RWPE2 (cell line): ENCODE results near the gene ALPI.
"Not testable (repeated sequence)": the region's sequence is repeated elsewhere in the genome, so short reads cannot be mapped to it uniquely, and the experiment has no call there.

ENCODE experiments used
- ATAC-seq: fragments of 200-7000 bp; cut with Tn5 transposase; 3 replicates; pipeline ENCODE4 v1.9.1; 2021; ENCODE audit warnings: low read depth
- DNase-seq: peaks from one replicate; pipeline ENCODE4 v3.0.0-alpha.2; 2020; ENCODE audit warnings: low spot score
- H3K27ac ChIP-seq: fragments of 450-650 bp; 2 replicates; pipeline ENCODE4 v1.5.1; 2017; ENCODE audit warnings: mild to moderate bottlenecking; ENCODE audit not compliant: poor library complexity, severe bottlenecking
- H3K27me3 ChIP-seq: fragments of 250-450 bp; sonication (Bioruptor Pico); 2 replicates; pipeline ENCODE4 v1.5.1; 2021; ENCODE audit warnings: mild to moderate bottlenecking, moderate library complexity; ENCODE audit not compliant: insufficient read depth, poor library complexity, severe bottlenecking
- H3K36me3 ChIP-seq: fragments of 250-450 bp; sonication (Bioruptor Pico); 2 replicates; pipeline ENCODE4 v1.5.1; 2020; ENCODE audit warnings: low read depth, mild to moderate bottlenecking, moderate library complexity
- H3K4me1 ChIP-seq: fragments of 250-450 bp; sonication (Bioruptor Pico); 2 replicates; pipeline ENCODE4 v1.5.1; 2021; ENCODE audit warnings: mild to moderate bottlenecking, moderate library complexity; ENCODE audit not compliant: insufficient read depth, poor library complexity, severe bottlenecking
- H3K4me3 ChIP-seq: fragments of 250-450 bp; sonication (Bioruptor Pico); 2 replicates; pipeline ENCODE4 v1.5.1; 2021; ENCODE audit warnings: mild to moderate bottlenecking, moderate library complexity; ENCODE audit not compliant: severe bottlenecking
- H3K9me3 ChIP-seq: fragments of 250-450 bp; sonication (Bioruptor Pico); 2 replicates; pipeline ENCODE4 v1.5.1; 2021; ENCODE audit warnings: mild to moderate bottlenecking, moderate library complexity; ENCODE audit not compliant: severe bottlenecking
- TF ChIP-seq, protein P1 (sequence below): fragments of 450-650 bp; IDR thresholded peaks from one replicate; pipeline ENCODE4 v1.5.1; 2017; ENCODE audit warnings: mild to moderate bottlenecking, moderate library complexity; ENCODE audit not compliant: poor library complexity, severe bottlenecking

ALPI gene

DNA sequence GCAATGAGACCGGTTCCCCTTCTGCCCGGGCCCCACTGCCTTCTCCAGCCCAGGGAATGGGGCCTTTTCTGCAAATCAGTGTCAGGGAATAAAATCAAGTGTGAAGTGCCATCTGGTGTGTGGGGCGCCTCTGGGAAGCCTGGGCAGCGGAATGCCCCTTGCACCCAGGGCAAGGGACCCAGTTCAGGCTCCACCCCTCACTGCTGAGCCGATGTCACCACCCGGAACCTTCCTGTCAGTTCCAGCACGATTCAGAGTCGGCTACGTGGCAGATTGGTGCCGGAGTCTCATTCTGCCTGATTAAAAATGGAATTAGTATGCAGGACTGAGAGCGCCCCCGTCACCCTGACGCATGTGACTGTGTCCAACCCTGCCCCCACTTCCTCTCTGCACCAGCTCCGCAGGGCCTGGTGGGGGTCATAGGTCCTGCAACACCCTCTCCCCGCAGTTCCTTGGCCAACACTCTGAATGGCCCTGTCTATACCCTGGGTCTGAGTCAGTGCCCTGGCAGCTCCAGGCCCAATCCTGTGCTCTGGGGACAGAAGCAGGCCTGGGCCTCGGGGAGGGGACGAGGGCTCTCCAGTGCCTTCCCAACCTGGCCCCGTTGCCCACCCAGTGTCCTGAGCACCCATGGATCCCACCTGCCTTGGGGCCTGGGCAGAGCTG, 8.2 kb upstream of the ALPI start:
- Histone ChIP-seq H3K4me1 (no peaks in the 10 kb centered on the region), H3K9me3 (no peaks in the 10 kb centered on the region), H3K36me3 (no peaks in the 10 kb centered on the region), H3K27me3 (no peaks in the 10 kb centered on the region), H3K27ac (no peak overlapping the region), H3K4me3 (no peak overlapping the region)
- TF ChIP-seq, protein P1, sequence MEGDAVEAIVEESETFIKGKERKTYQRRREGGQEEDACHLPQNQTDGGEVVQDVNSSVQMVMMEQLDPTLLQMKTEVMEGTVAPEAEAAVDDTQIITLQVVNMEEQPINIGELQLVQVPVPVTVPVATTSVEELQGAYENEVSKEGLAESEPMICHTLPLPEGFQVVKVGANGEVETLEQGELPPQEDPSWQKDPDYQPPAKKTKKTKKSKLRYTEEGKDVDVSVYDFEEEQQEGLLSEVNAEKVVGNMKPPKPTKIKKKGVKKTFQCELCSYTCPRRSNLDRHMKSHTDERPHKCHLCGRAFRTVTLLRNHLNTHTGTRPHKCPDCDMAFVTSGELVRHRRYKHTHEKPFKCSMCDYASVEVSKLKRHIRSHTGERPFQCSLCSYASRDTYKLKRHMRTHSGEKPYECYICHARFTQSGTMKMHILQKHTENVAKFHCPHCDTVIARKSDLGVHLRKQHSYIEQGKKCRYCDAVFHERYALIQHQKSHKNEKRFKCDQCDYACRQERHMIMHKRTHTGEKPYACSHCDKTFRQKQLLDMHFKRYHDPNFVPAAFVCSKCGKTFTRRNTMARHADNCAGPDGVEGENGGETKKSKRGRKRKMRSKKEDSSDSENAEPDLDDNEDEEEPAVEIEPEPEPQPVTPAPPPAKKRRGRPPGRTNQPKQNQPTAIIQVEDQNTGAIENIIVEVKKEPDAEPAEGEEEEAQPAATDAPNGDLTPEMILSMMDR: no peak
- no peak for DNase-seq
- no peak for ATAC-seq

DNA sequence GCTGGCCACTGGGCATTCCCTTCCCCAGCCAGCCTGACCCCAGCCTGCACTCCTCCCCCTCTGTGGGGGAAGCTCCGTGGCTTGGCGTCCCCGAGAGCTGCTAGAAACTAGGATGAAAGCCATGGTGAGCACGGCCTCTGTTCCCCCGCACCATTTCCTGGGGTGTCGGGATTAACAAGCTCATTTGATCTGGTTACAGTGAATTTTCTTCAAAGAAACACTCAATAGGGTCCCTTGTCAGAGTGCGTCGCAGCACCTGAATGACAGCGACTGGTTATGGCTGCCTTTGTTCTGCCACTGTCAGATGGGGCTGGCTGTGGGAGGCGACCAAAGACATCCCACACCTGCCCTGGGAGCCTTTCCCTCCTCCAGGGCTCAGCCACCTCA, 7.7 kb upstream of the ALPI start:
- H3K27ac ChIP-seq: no peak overlapping the region
- TF ChIP-seq, protein P1: no peak

DNA sequence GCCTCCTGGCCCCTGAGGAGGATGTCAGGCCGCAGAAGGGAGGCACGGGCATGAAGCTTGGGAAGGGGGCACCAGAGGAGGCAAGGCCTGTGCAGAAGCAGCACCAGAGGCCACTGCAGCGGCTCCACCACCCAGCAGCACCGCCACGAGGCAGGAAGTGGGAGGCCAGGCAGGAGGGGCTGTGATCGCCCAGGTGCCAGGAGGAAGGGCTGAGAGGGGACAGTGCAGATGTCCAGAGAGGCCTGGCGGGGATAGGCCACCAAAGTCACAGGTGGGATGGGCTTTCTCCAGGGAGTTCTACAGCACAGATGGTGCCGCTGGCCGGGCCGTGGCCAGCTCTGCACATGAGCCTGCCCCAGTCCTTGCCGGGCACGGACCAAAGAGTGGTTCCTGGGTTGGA, 6.0 kb upstream of the ALPI start:
- TF ChIP-seq, protein P1: no peak

More for the DNA sequence above, 7.7 kb upstream of the ALPI start:
- Histone ChIP-seq H3K4me3 (no peak overlapping the region), H3K9me3 (no peaks in the 10 kb centered on the region), H3K4me1 (no peaks in the 10 kb centered on the region), H3K36me3 (no peaks in the 10 kb centered on the region), H3K27me3 (peaks cover 1% of the 10 kb centered on the region)
- DNase-seq: no peak
- no peak for ATAC-seq

DNA sequence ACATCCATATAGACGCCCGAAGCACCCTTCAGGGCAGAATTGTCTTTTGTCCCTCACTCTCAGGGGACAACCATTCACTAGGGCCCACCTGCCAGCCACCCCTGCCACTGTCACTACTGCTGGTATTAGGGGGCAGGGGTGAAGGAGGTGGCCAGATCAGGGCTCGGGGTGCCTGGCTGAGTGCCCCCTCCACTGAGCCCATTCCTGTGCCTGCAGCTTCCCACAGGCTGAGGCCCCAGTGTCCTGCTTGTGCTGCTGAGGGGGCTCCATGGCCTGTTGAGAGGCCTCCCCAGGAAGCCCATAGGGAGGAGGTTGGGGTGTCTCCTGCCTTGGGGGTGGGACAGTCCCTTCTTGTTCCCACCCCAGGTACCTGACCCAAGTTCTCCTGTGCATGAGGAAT, 4.3 kb upstream of the ALPI start:
- not testable (repeated sequence) for H3K4me3 ChIP-seq, H3K27me3 ChIP-seq, H3K4me1 ChIP-seq, DNase-seq, H3K27ac ChIP-seq, ATAC-seq, H3K36me3 ChIP-seq, H3K9me3 ChIP-seq

More for the DNA sequence above, 6.0 kb upstream of the ALPI start:
- H3K27ac ChIP-seq: no peak overlapping the region
- H3K4me3 ChIP-seq: no peak overlapping the region
- H3K4me1 ChIP-seq: no peaks in the 10 kb centered on the region
- ATAC-seq (no peak), DNase-seq (no peak)
- H3K36me3 ChIP-seq: no peaks in the 10 kb centered on the region
- H3K27me3 ChIP-seq: peaks cover 3% of the 10 kb centered on the region
- H3K9me3 ChIP-seq: no peaks in the 10 kb centered on the region

DNA sequence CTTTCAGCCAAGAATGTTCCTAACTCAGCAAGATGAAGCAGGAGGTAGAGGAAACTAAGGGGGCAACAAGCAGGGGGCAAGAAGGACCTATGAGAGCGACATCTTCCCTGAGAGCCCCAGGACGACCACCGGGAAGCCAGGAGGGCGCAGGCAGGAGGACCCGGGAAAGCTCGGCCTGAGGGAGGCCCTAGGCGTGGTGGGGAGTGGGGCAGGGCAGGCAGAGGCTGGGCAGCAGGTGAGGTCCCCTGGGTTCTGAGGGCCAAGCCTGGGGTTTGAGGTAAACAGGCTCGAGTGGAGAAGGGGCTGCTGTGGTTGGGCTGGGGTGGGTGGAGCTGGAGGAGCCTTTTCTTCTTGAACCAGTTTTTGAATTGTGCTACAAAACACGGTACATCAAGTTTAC, 1.3 kb upstream of the ALPI start:
- no peak overlapping the region for H3K27ac ChIP-seq
- H3K27me3 ChIP-seq: peaks cover 4% of the 10 kb centered on the region
- no peak overlapping the region for H3K4me3 ChIP-seq
- H3K9me3 ChIP-seq: no peaks in the 10 kb centered on the region
- ATAC-seq (no peak), DNase-seq (no peak)
- H3K36me3 ChIP-seq: no peaks in the 10 kb centered on the region
- no peaks in the 10 kb centered on the region for H3K4me1 ChIP-seq
- TF ChIP-seq, protein P1: no peak
